H1 (cell line): ENCODE measurements around the gene ZNF212. TPM values are rescaled to one million over a fixed set of nuclear protein-coding genes. Genes with fewer than 3 reads are reported as not detected.

Experiments used
- CTCF ChIA-PET: fragments of 300-600 bp; sonication (Branson Sonifier 250); formaldehyde crosslinking; loops from one replicate; lab custom pipeline; 2021; ENCODE audit not compliant: partially characterized antibody; lab: Charles Lee
- POLR2A ChIA-PET: fragments of 300-600 bp; sonication (Branson Sonifier 250); formaldehyde crosslinking; loops from one replicate; lab custom pipeline; 2021; ENCODE audit warnings: inconsistent platforms; ENCODE audit not compliant: partially characterized antibody; lab: Charles Lee
- DNase-seq, 2 experiments: peaks; one replicate each; pipeline versions ENCODE4 v3.0.0 to v3.0.0-alpha.2; 2010 to 2022; ENCODE audit warnings: low spot score in 2 of 2, low read depth in 1 of 2, mixed read lengths in 1 of 2
- FAIRE-seq: peaks from 2 replicates; lab custom pipeline; 2011; peaks lifted over from hg19 to GRCh38; lab: Jason Lieb, UNC
- H2AFZ ChIP-seq: 2 replicates; pipeline ENCODE4 v1.8.1; 2012; ENCODE audit warnings: low read length, inconsistent platforms
- H2AK5ac ChIP-seq: 2 replicates; pipeline ENCODE4 v1.6.1; 2013; ENCODE audit warnings: low read depth, low read length
- H2BK120ac ChIP-seq: replicated peaks from 2 replicates; pipeline ENCODE3; 2013; ENCODE audit warnings: low read depth, low read length, inconsistent platforms
- H2BK12ac ChIP-seq: 2 replicates; pipeline ENCODE4 v1.6.1; 2013; ENCODE audit warnings: low read depth, low read length
- H2BK15ac ChIP-seq: 2 replicates; pipeline ENCODE4 v1.6.1; 2013; ENCODE audit warnings: low read length
- H2BK20ac ChIP-seq: 2 replicates; pipeline ENCODE4 v1.6.1; 2013; ENCODE audit warnings: low read length
- H2BK5ac ChIP-seq: 2 replicates; pipeline ENCODE4 v1.6.1; 2013; ENCODE audit warnings: low read depth, low read length
- H3K14ac ChIP-seq: 2 replicates; pipeline ENCODE4 v1.6.1; 2013; ENCODE audit warnings: inconsistent platforms; ENCODE audit not compliant: insufficient read length
- H3K18ac ChIP-seq: 2 replicates; pipeline ENCODE4 v1.6.1; 2013; ENCODE audit warnings: low read length; ENCODE audit errors: extremely low read depth
- H3K23ac ChIP-seq: 2 replicates; pipeline ENCODE4 v1.6.1; 2013; ENCODE audit warnings: inconsistent platforms; ENCODE audit not compliant: insufficient read length
- H3K23me2 ChIP-seq: 2 replicates; pipeline ENCODE4 v1.6.1; 2013; ENCODE audit warnings: low read depth, low read length
- H3K27ac ChIP-seq: 2 replicates; pipeline ENCODE4 v1.6.1; 2011; ENCODE audit warnings: low read depth, low read length, inconsistent platforms
- H3K27me3 ChIP-seq, 4 experiments: replicated peaks in 1 of 4; 1 replicate in 1 of 4; 2 replicates in 3 of 4; pipeline versions ENCODE4 v1.6.1 to v1.8.1; 2011 to 2013; ENCODE audit warnings: low read length in 3 of 4, mild to moderate bottlenecking in 3 of 4, inconsistent platforms in 2 of 4, mixed read lengths in 2 of 4, moderate library complexity in 1 of 4; ENCODE audit not compliant: control insufficient read depth in 3 of 4, insufficient read depth in 3 of 4; ENCODE audit errors: extremely low read depth in 1 of 4
- H3K36me3 ChIP-seq, 4 experiments: 2 replicates each; pipeline versions ENCODE4 v1.6.1 to v1.8.1; 2011 to 2013; ENCODE audit warnings: mild to moderate bottlenecking in 4 of 4, low read length in 3 of 4, moderate library complexity in 2 of 4, control low read depth in 1 of 4, inconsistent platforms in 1 of 4; ENCODE audit not compliant: insufficient read depth in 4 of 4, control insufficient read depth in 2 of 4
- H3K4ac ChIP-seq: replicated peaks from 2 replicates; pipeline ENCODE3; 2013; ENCODE audit warnings: low read length, low read depth, mixed read lengths, inconsistent platforms; ENCODE audit not compliant: insufficient read length
- H3K4me1 ChIP-seq, 4 experiments: replicated peaks in 1 of 4; 1 replicate in 1 of 4; 2 replicates in 3 of 4; pipeline versions ENCODE4 v1.6.1 to v1.8.1; 2011 to 2013; ENCODE audit warnings: low read length in 3 of 4, inconsistent platforms in 2 of 4, mixed read lengths in 1 of 4; ENCODE audit not compliant: insufficient read depth in 4 of 4, control insufficient read depth in 3 of 4
- H3K4me2 ChIP-seq, 2 experiments: 2 replicates each; pipeline versions ENCODE4 v1.6.1 to v1.8.1; 2011 to 2013; ENCODE audit warnings: low read depth in 2 of 2, low read length in 2 of 2, control low read depth in 1 of 2, inconsistent platforms in 1 of 2, mild to moderate bottlenecking in 1 of 2; ENCODE audit not compliant: insufficient read depth in 1 of 2
- H3K4me3 ChIP-seq, 4 experiments: fragments of 200-600, 300-600 bp in 1 of 4; sonication (generic), shearing (Covaris generic), sonication (Bioruptor Twin) in 1 of 4; 2 replicates each; pipeline versions ENCODE4 v1.5.1 to v1.8.1; 2011 to 2016; ENCODE audit warnings: low read length in 4 of 4, low read depth in 3 of 4, control low read depth in 2 of 4, inconsistent platforms in 2 of 4, mild to moderate bottlenecking in 2 of 4, mixed read lengths in 1 of 4, moderate library complexity in 1 of 4; ENCODE audit not compliant: insufficient read depth in 2 of 4; ENCODE audit errors: extremely low read depth in 1 of 4
- H3K56ac ChIP-seq: replicated peaks from 2 replicates; pipeline ENCODE3; 2013; ENCODE audit warnings: low read depth, mild to moderate bottlenecking, mixed read lengths, low read length, inconsistent platforms; ENCODE audit not compliant: insufficient read length
- H3K79me1 ChIP-seq: 2 replicates; pipeline ENCODE4 v1.6.1; 2013; ENCODE audit warnings: low read depth, low read length, control low read depth
- H3K79me2 ChIP-seq, 2 experiments: 2 replicates each; pipeline versions ENCODE4 v1.6.1 to v1.8.1; 2012 to 2013; ENCODE audit warnings: low read length in 2 of 2, mild to moderate bottlenecking in 2 of 2, inconsistent platforms in 1 of 2; ENCODE audit not compliant: insufficient read depth in 2 of 2, control insufficient read depth in 1 of 2
- H3K9ac ChIP-seq, 4 experiments: replicated peaks in 1 of 4; 1 replicate in 1 of 4; 2 replicates in 3 of 4; pipeline versions ENCODE4 v1.6.1 to v1.8.1; 2011 to 2013; ENCODE audit warnings: low read depth in 3 of 4, low read length in 3 of 4, control low read depth in 2 of 4, mild to moderate bottlenecking in 2 of 4, moderate library complexity in 2 of 4, inconsistent platforms in 1 of 4; ENCODE audit errors: extremely low read depth in 1 of 4
- H3K9me3 ChIP-seq, 2 experiments: 2 replicates each; pipeline versions ENCODE4 v1.6.1 to v1.8.1; 2012 to 2013; ENCODE audit warnings: mild to moderate bottlenecking in 2 of 2, moderate library complexity in 2 of 2, control low read depth in 1 of 2, inconsistent platforms in 1 of 2, low read depth in 1 of 2, low read length in 1 of 2, mixed read lengths in 1 of 2; ENCODE audit not compliant: insufficient read depth in 2 of 2
- H4K20me1 ChIP-seq, 2 experiments: replicated peaks in 1 of 2; 2 replicates each; pipeline versions ENCODE3 to v1.8.1; 2011 to 2013; ENCODE audit warnings: inconsistent platforms in 2 of 2, low read length in 2 of 2, mild to moderate bottlenecking in 1 of 2; ENCODE audit not compliant: insufficient read depth in 2 of 2, control insufficient read depth in 1 of 2
- H4K5ac ChIP-seq: 2 replicates; pipeline ENCODE4 v1.6.1; 2013; ENCODE audit warnings: low read length, low read depth, mixed read lengths, inconsistent platforms; ENCODE audit not compliant: insufficient read length
- H4K8ac ChIP-seq: 2 replicates; pipeline ENCODE4 v1.8.0; 2013; ENCODE audit warnings: mild to moderate bottlenecking, moderate library complexity, low read length, inconsistent platforms; ENCODE audit not compliant: insufficient read depth; ENCODE audit errors: extremely low read depth
- H4K91ac ChIP-seq: replicated peaks from 2 replicates; pipeline ENCODE3; 2013; ENCODE audit warnings: low read length, mixed read lengths, inconsistent platforms; ENCODE audit not compliant: insufficient read length
- BACH1 ChIP-seq: IDR thresholded peaks from 2 replicates; pipeline ENCODE4 v1.6.1; 2012; ENCODE audit warnings: low read length, improper control_type of control experiment
- BRCA1 ChIP-seq: IDR thresholded peaks from 2 replicates; pipeline ENCODE4 v1.6.1; 2012; ENCODE audit warnings: low read depth, low read length, improper control_type of control experiment
- CEBPB ChIP-seq: IDR thresholded peaks from 2 replicates; pipeline ENCODE4 v1.6.1; 2012; ENCODE audit warnings: low read depth, low read length
- CHD1 ChIP-seq: IDR thresholded peaks from 2 replicates; pipeline ENCODE4 v1.6.1; 2012; ENCODE audit warnings: low read depth, low read length, improper control_type of control experiment
- CTBP2 ChIP-seq: IDR thresholded peaks from 2 replicates; pipeline ENCODE4 v1.7.0; 2011; ENCODE audit warnings: borderline replicate concordance, mild to moderate bottlenecking, moderate library complexity, mixed read lengths, low read length; ENCODE audit not compliant: insufficient read depth, insufficient read length
- EP300 ChIP-seq, 2 experiments: IDR thresholded peaks; 1 replicate in 1 of 2; 2 replicates in 1 of 2; pipeline ENCODE4 v1.6.1; 2011 to 2012; ENCODE audit warnings: low read depth in 2 of 2, low read length in 2 of 2, mild to moderate bottlenecking in 2 of 2, borderline replicate concordance in 1 of 2, inconsistent platforms in 1 of 2, moderate library complexity in 1 of 2
- HDAC6 ChIP-seq: IDR thresholded peaks from one replicate; pipeline ENCODE4 v1.7.1; 2012; ENCODE audit warnings: low read depth, mild to moderate bottlenecking, inconsistent platforms, low read length, moderate library complexity
- JUND ChIP-seq: IDR thresholded peaks from 2 replicates; pipeline ENCODE4 v1.6.1; 2011; ENCODE audit warnings: mild to moderate bottlenecking, improper control_type of control experiment, low read length
- PHF8 ChIP-seq: fragments of 200-600 bp; sonication (generic); conservative IDR thresholded peaks from 2 replicates; pipeline ENCODE4 v1.7.1; 2012; ENCODE audit warnings: low read depth, mild to moderate bottlenecking, inconsistent platforms, low read length, moderate library complexity
- RBBP5 ChIP-seq: IDR thresholded peaks from 2 replicates; pipeline ENCODE4 v1.7.1; 2012; ENCODE audit warnings: low read depth, mild to moderate bottlenecking, inconsistent platforms, low read length, moderate library complexity, borderline replicate concordance
- RFX5 ChIP-seq: IDR thresholded peaks from 2 replicates; pipeline ENCODE4 v1.6.1; 2011; ENCODE audit warnings: low read depth, low read length, improper control_type of control experiment, borderline replicate concordance
- RXRA ChIP-seq: IDR thresholded peaks from 2 replicates; pipeline ENCODE4 v1.6.1; 2011; ENCODE audit warnings: low read depth, mild to moderate bottlenecking, low read length, moderate library complexity; ENCODE audit not compliant: insufficient read depth
- SIX5 ChIP-seq: IDR thresholded peaks from 2 replicates; pipeline ENCODE4 v1.6.1; 2011; ENCODE audit warnings: mild to moderate bottlenecking, low read depth, low read length
- WGBS, 2 experiments: shearing (Covaris generic) in 1 of 2; methylation state at CpG; one replicate each; pipeline versions ENCODE4 v1.1.6 to v1.1.7; 2013 to 2015; ENCODE audit warnings: low lambda C conversion rate in 2 of 2, mixed read lengths in 2 of 2, inconsistent platforms in 1 of 2, low coverage in 1 of 2, missing lambda C conversion rate in 1 of 2; ENCODE audit not compliant: insufficient replicate concordance in 2 of 2, insufficient coverage in 1 of 2, insufficient read length in 1 of 2; ENCODE audit errors: extremely low coverage in 1 of 2, missing lambda C conversion rate in 1 of 2; 5-methylcytosine and 5-hydroxymethylcytosine counted together
- polyA plus RNA-seq, 7 experiments: library from polyadenylated mRNA; depleted of rRNA in 3 of 7; stranded (reverse) in 5 of 7; unstranded in 2 of 7; fragments of >200 nt in 5 of 7; fragments of 200-250 nt in 2 of 7; gene quantifications; 1 replicate in 5 of 7; 2 replicates in 1 of 7; 4 replicates in 1 of 7; pipeline versions ENCODE4 v1.2.1 to v1.2.3, GENCODE V29; 2011 to 2013; ENCODE audit warnings: missing spikeins in 2 of 7, mixed read lengths in 2 of 7
- total RNA-seq: library from RNA; stranded (reverse); fragmentation: NEBNext Ultra II Directional; extraction: Animal tissue kit (Norgen Biotek cat#: 25700); gene quantifications from 2 replicates; pipeline ENCODE4 v1.2.1, GENCODE V29; 2021

Gene ZNF212
- total and polyA plus RNA-seq, 2 of the 8 experiments (the other 6 are each of a cell fraction or from before 2014, with no cell fraction given): 6.7 to 19.3 TPM

DNA sequence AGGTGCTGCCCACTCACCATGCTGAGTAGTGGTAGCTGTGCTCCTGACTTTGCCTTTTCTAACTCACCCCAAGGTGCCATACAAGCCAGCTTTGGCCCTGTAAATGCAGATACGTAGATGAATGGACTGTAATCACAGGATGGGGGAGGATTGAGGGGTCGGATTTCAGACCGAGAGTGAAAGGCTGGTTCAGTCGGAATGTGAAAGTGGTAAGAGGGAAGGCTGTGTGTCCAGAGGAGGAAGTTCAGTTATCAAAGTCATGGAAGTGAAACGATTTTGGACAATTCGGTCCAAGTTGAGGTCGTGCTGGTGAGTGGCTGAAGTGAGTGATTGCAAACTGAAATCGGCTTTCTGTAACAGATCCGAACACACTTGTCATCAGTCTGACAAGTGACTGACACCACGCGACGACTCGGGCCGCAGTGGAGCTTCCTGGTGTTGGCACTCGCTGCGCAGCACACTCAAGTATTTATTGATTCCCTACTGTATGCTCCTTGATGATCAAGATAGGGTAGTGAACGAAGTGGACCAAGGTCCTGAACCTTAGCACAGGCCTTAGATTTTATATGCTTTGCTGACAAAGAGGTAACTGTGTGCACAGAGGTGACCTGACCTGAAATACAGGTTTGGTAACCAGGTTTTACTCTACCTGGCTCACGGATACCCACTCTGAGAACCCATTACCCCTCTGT lies 33.6 kb upstream of the ZNF212 start:
- CTCF ChIA-PET: interaction anchor here (0.7 to 1.3 kb wide), 4 partner anchors 9 to 200 kb away, joined by 3 to 5 read pairs (median 3); partner anchors contain the start of gene ZNF282
- FAIRE-seq: no peak

More for the DNA sequence above, 33.6 kb upstream of the ZNF212 start:
- H2BK12ac ChIP-seq: no peak overlapping the region
- no peak overlapping the region for H3K4ac ChIP-seq
- no peak overlapping the region for H3K56ac ChIP-seq
- no peak overlapping the region for H4K5ac ChIP-seq
- H4K91ac ChIP-seq: no peak overlapping the region
- no peak overlapping the region for H3K23ac ChIP-seq
- H3K4me2 ChIP-seq: peak overlapping the region; percentile 40 to 55; a peak in 3 of 4 replicates
- peaks cover 0 to 15% of the 10 kb centered on the region in 2 experiments; a peak in 3 of 4 replicates for H3K79me2 ChIP-seq
- H2AK5ac ChIP-seq: no peak overlapping the region
- H3K36me3 ChIP-seq: peaks cover 29 to 67% (median 55%) of the 10 kb centered on the region in 4 experiments
- no peak overlapping the region for H3K18ac ChIP-seq
- peaks cover 7% of the 10 kb centered on the region for H3K79me1 ChIP-seq
- no peaks in the 10 kb centered on the region for H3K23me2 ChIP-seq
- H3K14ac ChIP-seq: no peak overlapping the region
- H3K9ac ChIP-seq: peak overlapping the region in 1 of 4 experiments; percentile 40; a peak in 3 of 7 replicates
- WGBS, 2 experiments: 90% methylated on average over 18 of the region's 18 CpGs; no CpG with 5 or more reads in 1 of the 2 experiments
- H2AFZ ChIP-seq: no peak overlapping the region
- H2BK15ac ChIP-seq: no peak overlapping the region
- H3K27me3 ChIP-seq: no peaks in the 10 kb centered on the region
- H2BK5ac ChIP-seq: no peak overlapping the region
- peaks cover 5 to 9% of the 10 kb centered on the region in 2 experiments for H4K20me1 ChIP-seq
- no peak overlapping the region for H3K4me3 ChIP-seq
- H3K9me3 ChIP-seq: no peaks in the 10 kb centered on the region
- no peak overlapping the region for H4K8ac ChIP-seq
- POLR2A ChIA-PET: interaction anchor here (0.7 to 3.2 kb wide), 3 partner anchors 8 to 17 kb away, joined by 3 to 16 read pairs (median 4); partner anchors contain the start of gene ZNF282
- no peak for DNase-seq
- no peak overlapping the region for H2BK20ac ChIP-seq
- H3K27ac ChIP-seq: no peak overlapping the region
- H2BK120ac ChIP-seq: no peak overlapping the region
- no peak for TF ChIP-seq RBBP5
- TF ChIP-seq SIX5: no peak
- TF ChIP-seq HDAC6: no peak
- no peak for TF ChIP-seq CTBP2
- TF ChIP-seq CEBPB: no peak
- no peak for TF ChIP-seq CHD1
- TF ChIP-seq RXRA: no peak
- TF ChIP-seq PHF8: no peak
- TF ChIP-seq BACH1: no peak
- no peak for TF ChIP-seq EP300 (IDR thresholded peaks at IDR 0.05; ENCODE audit: borderline replicate concordance in 1 of 2, low read depth in 2 of 2, low read length in 2 of 2)
- no peak for TF ChIP-seq JUND
- no peak for TF ChIP-seq BRCA1
- TF ChIP-seq RFX5: no peak
- H3K4me1 ChIP-seq: peaks cover 0 to 9% (median 2%) of the 10 kb centered on the region in 4 experiments; a peak in 5 of 7 replicates
